ENCODE measurements around the gene SCYL2.
"Not testable (repeated sequence)": the region's sequence is repeated elsewhere in the genome, so short reads cannot be mapped to it uniquely, and the experiment has no call there.

The SCYL2 gene

GRCh38 chr12:100284556-100284955, 17.6 kb downstream of the SCYL2 start:
- H3K4me1 ChIP-seq (ENCODE audit: control insufficient read depth, insufficient read depth, low read length); H3K27ac ChIP-seq (ENCODE audit: low read length); H3K36me3 ChIP-seq (ENCODE audit: control insufficient read depth, insufficient read depth, low read length); H3K4me3 ChIP-seq (ENCODE audit: low read length); DNase-seq (ENCODE audit: low read depth, low spot score); H3K27me3 ChIP-seq (ENCODE audit: control insufficient read depth, insufficient read depth, low read length); H3K9me3 ChIP-seq (ENCODE audit: control insufficient read depth, insufficient read depth, low read length): not testable (repeated sequence)
- no CpG with 5 or more reads among the region's 12 CpGs for WGBS (ENCODE audit: insufficient coverage, insufficient read length)

- H3K9me3 ChIP-seq (ENCODE audit: control insufficient read depth, insufficient read depth, low read length): no peaks in the 10 kb centered on the region
- H3K4me1 ChIP-seq (ENCODE audit: control insufficient read depth, insufficient read depth, low read length): no peaks in the 10 kb centered on the region
- no peak overlapping the region for H3K27ac ChIP-seq (ENCODE audit: low read length)
- no peak for DNase-seq (ENCODE audit: low read depth, low spot score)
- no peak overlapping the region for H3K4me3 ChIP-seq (ENCODE audit: low read length)
- no peaks in the 10 kb centered on the region for H3K27me3 ChIP-seq (ENCODE audit: control insufficient read depth, insufficient read depth, low read length)
- no peaks in the 10 kb centered on the region; the same call in 1 of the 2 replicates for H3K36me3 ChIP-seq (ENCODE audit: control insufficient read depth, insufficient read depth, low read length)
- WGBS (ENCODE audit: insufficient coverage, insufficient read length): no CpG with 5 or more reads among the region's 5 CpGs
These were observed 22.1 kb downstream of the SCYL2 start for GRCh38 chr12:100289038-100289437.

GRCh38 chr12:100290016-100290415, 23.0 kb downstream of the SCYL2 start:
- Histone ChIP-seq H3K9me3 (ENCODE audit: control insufficient read depth, insufficient read depth, low read length) (no peaks in the 10 kb centered on the region), H3K4me1 (ENCODE audit: control insufficient read depth, insufficient read depth, low read length) (no peaks in the 10 kb centered on the region), H3K4me3 (ENCODE audit: low read length) (no peak overlapping the region), H3K27me3 (ENCODE audit: control insufficient read depth, insufficient read depth, low read length) (no peaks in the 10 kb centered on the region), H3K27ac (ENCODE audit: low read length) (no peak overlapping the region), H3K36me3 (ENCODE audit: control insufficient read depth, insufficient read depth, low read length) (no peaks in the 10 kb centered on the region; the same call in 1 of the 2 replicates)
- DNase-seq (ENCODE audit: low read depth, low spot score): no peak
- no CpG with 5 or more reads among the region's 3 CpGs for WGBS (ENCODE audit: insufficient coverage, insufficient read length)

- Histone ChIP-seq H3K36me3 (ENCODE audit: control insufficient read depth, insufficient read depth, low read length) (no peaks in the 10 kb centered on the region; the same call in 1 of the 2 replicates), H3K4me3 (ENCODE audit: low read length) (no peak overlapping the region), H3K27ac (ENCODE audit: low read length) (no peak overlapping the region), H3K9me3 (ENCODE audit: control insufficient read depth, insufficient read depth, low read length) (no peaks in the 10 kb centered on the region), H3K27me3 (ENCODE audit: control insufficient read depth, insufficient read depth, low read length) (no peaks in the 10 kb centered on the region), H3K4me1 (ENCODE audit: control insufficient read depth, insufficient read depth, low read length) (no peaks in the 10 kb centered on the region)
- DNase-seq (ENCODE audit: low read depth, low spot score): no peak
- no CpG with 5 or more reads among the region's 1 CpG for WGBS (ENCODE audit: insufficient coverage, insufficient read length)
These were observed 26.0 kb downstream of the SCYL2 start for GRCh38 chr12:100293017-100293416.

GRCh38 chr12:100294366-100294765, 27.4 kb downstream of the SCYL2 start:
- no CpG with 5 or more reads among the region's 24 CpGs for WGBS (ENCODE audit: insufficient coverage, insufficient read length)
- H3K27ac ChIP-seq (ENCODE audit: low read length); H3K4me3 ChIP-seq (ENCODE audit: low read length); H3K36me3 ChIP-seq (ENCODE audit: control insufficient read depth, insufficient read depth, low read length); H3K9me3 ChIP-seq (ENCODE audit: control insufficient read depth, insufficient read depth, low read length); H3K27me3 ChIP-seq (ENCODE audit: control insufficient read depth, insufficient read depth, low read length); H3K4me1 ChIP-seq (ENCODE audit: control insufficient read depth, insufficient read depth, low read length); DNase-seq (ENCODE audit: low read depth, low spot score): not testable (repeated sequence)

- H3K4me1 ChIP-seq (ENCODE audit: control insufficient read depth, insufficient read depth, low read length): no peaks in the 10 kb centered on the region
- H3K27ac ChIP-seq (ENCODE audit: low read length): no peak overlapping the region
- H3K36me3 ChIP-seq (ENCODE audit: control insufficient read depth, insufficient read depth, low read length): no peaks in the 10 kb centered on the region; the same call in 1 of the 2 replicates
- no peak for DNase-seq (ENCODE audit: low read depth, low spot score)
- no CpG with 5 or more reads among the region's 4 CpGs for WGBS (ENCODE audit: insufficient coverage, insufficient read length)
- no peaks in the 10 kb centered on the region for H3K27me3 ChIP-seq (ENCODE audit: control insufficient read depth, insufficient read depth, low read length)
- H3K4me3 ChIP-seq (ENCODE audit: low read length): no peak overlapping the region
- no peaks in the 10 kb centered on the region for H3K9me3 ChIP-seq (ENCODE audit: control insufficient read depth, insufficient read depth, low read length)
These were observed 29.0 kb downstream of the SCYL2 start for GRCh38 chr12:100295764-100296555.

GRCh38 chr12:100302081-100302480, 35.1 kb downstream of the SCYL2 start:
- WGBS (ENCODE audit: insufficient coverage, insufficient read length): no CpG with 5 or more reads among the region's 1 CpG
- Histone ChIP-seq H3K4me3 (ENCODE audit: low read length) (no peak overlapping the region), H3K27ac (ENCODE audit: low read length) (no peak overlapping the region), H3K9me3 (ENCODE audit: control insufficient read depth, insufficient read depth, low read length) (no peaks in the 10 kb centered on the region), H3K36me3 (ENCODE audit: control insufficient read depth, insufficient read depth, low read length) (peaks cover 2% of the 10 kb centered on the region; the same call in 1 of the 2 replicates), H3K27me3 (ENCODE audit: control insufficient read depth, insufficient read depth, low read length) (no peaks in the 10 kb centered on the region), H3K4me1 (ENCODE audit: control insufficient read depth, insufficient read depth, low read length) (no peaks in the 10 kb centered on the region)
- DNase-seq (ENCODE audit: low read depth, low spot score): no peak

GRCh38 chr12:100303831-100304230, 36.9 kb downstream of the SCYL2 start:
- DNase-seq (ENCODE audit: low read depth, low spot score): no peak
- no peak overlapping the region for H3K27ac ChIP-seq (ENCODE audit: low read length)
- H3K4me3 ChIP-seq (ENCODE audit: low read length): no peak overlapping the region
- no peaks in the 10 kb centered on the region for H3K4me1 ChIP-seq (ENCODE audit: control insufficient read depth, insufficient read depth, low read length)
- H3K36me3 ChIP-seq (ENCODE audit: control insufficient read depth, insufficient read depth, low read length): peaks cover 2% of the 10 kb centered on the region; the same call in 1 of the 2 replicates
- no peaks in the 10 kb centered on the region for H3K9me3 ChIP-seq (ENCODE audit: control insufficient read depth, insufficient read depth, low read length)
- WGBS (ENCODE audit: insufficient coverage, insufficient read length): no CpG with 5 or more reads among the region's 4 CpGs
- H3K27me3 ChIP-seq (ENCODE audit: control insufficient read depth, insufficient read depth, low read length): no peaks in the 10 kb centered on the region

- not testable (repeated sequence) for H3K27ac ChIP-seq (ENCODE audit: low read length); H3K27me3 ChIP-seq (ENCODE audit: control insufficient read depth, insufficient read depth, low read length)
- WGBS (ENCODE audit: insufficient coverage, insufficient read length): no CpG with 5 or more reads among the region's 7 CpGs
These were observed 37.4 kb downstream of the SCYL2 start for GRCh38 chr12:100304334-100304733.

GRCh38 chr12:100308138-100308537, 41.2 kb downstream of the SCYL2 start:
- not testable (repeated sequence) for H3K27me3 ChIP-seq (ENCODE audit: control insufficient read depth, insufficient read depth, low read length); H3K36me3 ChIP-seq (ENCODE audit: control insufficient read depth, insufficient read depth, low read length); H3K4me1 ChIP-seq (ENCODE audit: control insufficient read depth, insufficient read depth, low read length); H3K9me3 ChIP-seq (ENCODE audit: control insufficient read depth, insufficient read depth, low read length); DNase-seq (ENCODE audit: low read depth, low spot score); H3K4me3 ChIP-seq (ENCODE audit: low read length); H3K27ac ChIP-seq (ENCODE audit: low read length)
- no CpG with 5 or more reads among the region's 5 CpGs for WGBS (ENCODE audit: insufficient coverage, insufficient read length)

More at GRCh38 chr12:100304334-100304733, 37.4 kb downstream of the SCYL2 start:
- not testable (repeated sequence) for DNase-seq (ENCODE audit: low read depth, low spot score); H3K9me3 ChIP-seq (ENCODE audit: control insufficient read depth, insufficient read depth, low read length); H3K4me3 ChIP-seq (ENCODE audit: low read length); H3K36me3 ChIP-seq (ENCODE audit: control insufficient read depth, insufficient read depth, low read length); H3K4me1 ChIP-seq (ENCODE audit: control insufficient read depth, insufficient read depth, low read length)

GRCh38 chr12:100311317-100311716, 44.3 kb downstream of the SCYL2 start:
- no CpG with 5 or more reads among the region's 1 CpG for WGBS (ENCODE audit: insufficient coverage, insufficient read length)
- Histone ChIP-seq H3K27me3 (ENCODE audit: control insufficient read depth, insufficient read depth, low read length) (no peaks in the 10 kb centered on the region), H3K4me1 (ENCODE audit: control insufficient read depth, insufficient read depth, low read length) (no peaks in the 10 kb centered on the region), H3K9me3 (ENCODE audit: control insufficient read depth, insufficient read depth, low read length) (no peaks in the 10 kb centered on the region), H3K36me3 (ENCODE audit: control insufficient read depth, insufficient read depth, low read length) (no peaks in the 10 kb centered on the region; the same call in 1 of the 2 replicates), H3K27ac (ENCODE audit: low read length) (no peak overlapping the region), H3K4me3 (ENCODE audit: low read length) (no peak overlapping the region)
- DNase-seq (ENCODE audit: low read depth, low spot score): no peak
